H1 (cell line): ENCODE data around the gene PSORS1C1. TPM values are rescaled to one million over a fixed set of nuclear protein-coding genes. Genes with fewer than 3 reads are reported as not detected.

ENCODE experiments used
- CTCF ChIA-PET: fragments of 300-600 bp; sonication (Branson Sonifier 250); formaldehyde crosslinking; loops from one replicate; lab custom pipeline; 2021; ENCODE audit not compliant: partially characterized antibody; lab: Charles Lee
- POLR2A ChIA-PET: fragments of 300-600 bp; sonication (Branson Sonifier 250); formaldehyde crosslinking; loops from one replicate; lab custom pipeline; 2021; ENCODE audit warnings: inconsistent platforms; ENCODE audit not compliant: partially characterized antibody; lab: Charles Lee
- DNase-seq, 2 experiments: peaks; one replicate each; pipeline versions ENCODE4 v3.0.0 to v3.0.0-alpha.2; 2010 to 2022; ENCODE audit warnings: low spot score in 2 of 2, low read depth in 1 of 2, mixed read lengths in 1 of 2
- FAIRE-seq: peaks from 2 replicates; lab custom pipeline; 2011; peaks lifted over from hg19 to GRCh38; lab: Jason Lieb, UNC
- H2AFZ ChIP-seq: 2 replicates; pipeline ENCODE4 v1.8.1; 2012; ENCODE audit warnings: low read length, inconsistent platforms
- H2AK5ac ChIP-seq: 2 replicates; pipeline ENCODE4 v1.6.1; 2013; ENCODE audit warnings: low read depth, low read length
- H2BK120ac ChIP-seq: replicated peaks from 2 replicates; pipeline ENCODE3; 2013; ENCODE audit warnings: low read depth, low read length, inconsistent platforms
- H2BK12ac ChIP-seq: 2 replicates; pipeline ENCODE4 v1.6.1; 2013; ENCODE audit warnings: low read depth, low read length
- H2BK15ac ChIP-seq: 2 replicates; pipeline ENCODE4 v1.6.1; 2013; ENCODE audit warnings: low read length
- H2BK20ac ChIP-seq: 2 replicates; pipeline ENCODE4 v1.6.1; 2013; ENCODE audit warnings: low read length
- H2BK5ac ChIP-seq: 2 replicates; pipeline ENCODE4 v1.6.1; 2013; ENCODE audit warnings: low read depth, low read length
- H3K14ac ChIP-seq: 2 replicates; pipeline ENCODE4 v1.6.1; 2013; ENCODE audit warnings: inconsistent platforms; ENCODE audit not compliant: insufficient read length
- H3K18ac ChIP-seq: 2 replicates; pipeline ENCODE4 v1.6.1; 2013; ENCODE audit warnings: low read length; ENCODE audit errors: extremely low read depth
- H3K23ac ChIP-seq: 2 replicates; pipeline ENCODE4 v1.6.1; 2013; ENCODE audit warnings: inconsistent platforms; ENCODE audit not compliant: insufficient read length
- H3K23me2 ChIP-seq: 2 replicates; pipeline ENCODE4 v1.6.1; 2013; ENCODE audit warnings: low read depth, low read length
- H3K27ac ChIP-seq: 2 replicates; pipeline ENCODE4 v1.6.1; 2011; ENCODE audit warnings: low read depth, low read length, inconsistent platforms
- H3K27me3 ChIP-seq, 4 experiments: replicated peaks in 1 of 4; 1 replicate in 1 of 4; 2 replicates in 3 of 4; pipeline versions ENCODE4 v1.6.1 to v1.8.1; 2011 to 2013; ENCODE audit warnings: low read length in 3 of 4, mild to moderate bottlenecking in 3 of 4, inconsistent platforms in 2 of 4, mixed read lengths in 2 of 4, moderate library complexity in 1 of 4; ENCODE audit not compliant: control insufficient read depth in 3 of 4, insufficient read depth in 3 of 4; ENCODE audit errors: extremely low read depth in 1 of 4
- H3K36me3 ChIP-seq, 4 experiments: 2 replicates each; pipeline versions ENCODE4 v1.6.1 to v1.8.1; 2011 to 2013; ENCODE audit warnings: mild to moderate bottlenecking in 4 of 4, low read length in 3 of 4, moderate library complexity in 2 of 4, control low read depth in 1 of 4, inconsistent platforms in 1 of 4; ENCODE audit not compliant: insufficient read depth in 4 of 4, control insufficient read depth in 2 of 4
- H3K4ac ChIP-seq: replicated peaks from 2 replicates; pipeline ENCODE3; 2013; ENCODE audit warnings: low read length, low read depth, mixed read lengths, inconsistent platforms; ENCODE audit not compliant: insufficient read length
- H3K4me1 ChIP-seq, 4 experiments: replicated peaks in 1 of 4; 1 replicate in 1 of 4; 2 replicates in 3 of 4; pipeline versions ENCODE4 v1.6.1 to v1.8.1; 2011 to 2013; ENCODE audit warnings: low read length in 3 of 4, inconsistent platforms in 2 of 4, mixed read lengths in 1 of 4; ENCODE audit not compliant: insufficient read depth in 4 of 4, control insufficient read depth in 3 of 4
- H3K4me2 ChIP-seq, 2 experiments: 2 replicates each; pipeline versions ENCODE4 v1.6.1 to v1.8.1; 2011 to 2013; ENCODE audit warnings: low read depth in 2 of 2, low read length in 2 of 2, control low read depth in 1 of 2, inconsistent platforms in 1 of 2, mild to moderate bottlenecking in 1 of 2; ENCODE audit not compliant: insufficient read depth in 1 of 2
- H3K4me3 ChIP-seq, 4 experiments: fragments of 200-600, 300-600 bp in 1 of 4; sonication (generic), shearing (Covaris generic), sonication (Bioruptor Twin) in 1 of 4; 2 replicates each; pipeline versions ENCODE4 v1.5.1 to v1.8.1; 2011 to 2016; ENCODE audit warnings: low read length in 4 of 4, low read depth in 3 of 4, control low read depth in 2 of 4, inconsistent platforms in 2 of 4, mild to moderate bottlenecking in 2 of 4, mixed read lengths in 1 of 4, moderate library complexity in 1 of 4; ENCODE audit not compliant: insufficient read depth in 2 of 4; ENCODE audit errors: extremely low read depth in 1 of 4
- H3K56ac ChIP-seq: replicated peaks from 2 replicates; pipeline ENCODE3; 2013; ENCODE audit warnings: low read depth, mild to moderate bottlenecking, mixed read lengths, low read length, inconsistent platforms; ENCODE audit not compliant: insufficient read length
- H3K79me1 ChIP-seq: 2 replicates; pipeline ENCODE4 v1.6.1; 2013; ENCODE audit warnings: low read depth, low read length, control low read depth
- H3K79me2 ChIP-seq, 2 experiments: 2 replicates each; pipeline versions ENCODE4 v1.6.1 to v1.8.1; 2012 to 2013; ENCODE audit warnings: low read length in 2 of 2, mild to moderate bottlenecking in 2 of 2, inconsistent platforms in 1 of 2; ENCODE audit not compliant: insufficient read depth in 2 of 2, control insufficient read depth in 1 of 2
- H3K9ac ChIP-seq, 4 experiments: replicated peaks in 1 of 4; 1 replicate in 1 of 4; 2 replicates in 3 of 4; pipeline versions ENCODE4 v1.6.1 to v1.8.1; 2011 to 2013; ENCODE audit warnings: low read depth in 3 of 4, low read length in 3 of 4, control low read depth in 2 of 4, mild to moderate bottlenecking in 2 of 4, moderate library complexity in 2 of 4, inconsistent platforms in 1 of 4; ENCODE audit errors: extremely low read depth in 1 of 4
- H3K9me3 ChIP-seq, 2 experiments: 2 replicates each; pipeline versions ENCODE4 v1.6.1 to v1.8.1; 2012 to 2013; ENCODE audit warnings: mild to moderate bottlenecking in 2 of 2, moderate library complexity in 2 of 2, control low read depth in 1 of 2, inconsistent platforms in 1 of 2, low read depth in 1 of 2, low read length in 1 of 2, mixed read lengths in 1 of 2; ENCODE audit not compliant: insufficient read depth in 2 of 2
- H4K20me1 ChIP-seq, 2 experiments: replicated peaks in 1 of 2; 2 replicates each; pipeline versions ENCODE3 to v1.8.1; 2011 to 2013; ENCODE audit warnings: inconsistent platforms in 2 of 2, low read length in 2 of 2, mild to moderate bottlenecking in 1 of 2; ENCODE audit not compliant: insufficient read depth in 2 of 2, control insufficient read depth in 1 of 2
- H4K5ac ChIP-seq: 2 replicates; pipeline ENCODE4 v1.6.1; 2013; ENCODE audit warnings: low read length, low read depth, mixed read lengths, inconsistent platforms; ENCODE audit not compliant: insufficient read length
- H4K8ac ChIP-seq: 2 replicates; pipeline ENCODE4 v1.8.0; 2013; ENCODE audit warnings: mild to moderate bottlenecking, moderate library complexity, low read length, inconsistent platforms; ENCODE audit not compliant: insufficient read depth; ENCODE audit errors: extremely low read depth
- H4K91ac ChIP-seq: replicated peaks from 2 replicates; pipeline ENCODE3; 2013; ENCODE audit warnings: low read length, mixed read lengths, inconsistent platforms; ENCODE audit not compliant: insufficient read length
- BCL11A ChIP-seq, 2 experiments: IDR thresholded peaks; one replicate each; pipeline ENCODE4 v1.6.1; 2011; ENCODE audit warnings: low read depth in 2 of 2, low read length in 2 of 2, mild to moderate bottlenecking in 2 of 2
- CHD2 ChIP-seq: IDR thresholded peaks from 2 replicates; pipeline ENCODE4 v1.6.1; 2012; ENCODE audit warnings: low read length, improper control_type of control experiment
- EGR1 ChIP-seq: IDR thresholded peaks from 2 replicates; pipeline ENCODE4 v1.6.1; 2011; ENCODE audit warnings: low read depth, low read length, borderline replicate concordance
- GTF2F1 ChIP-seq: IDR thresholded peaks from 2 replicates; pipeline ENCODE4 v1.6.1; 2012; ENCODE audit warnings: low read depth, low read length, improper control_type of control experiment, borderline replicate concordance
- MAX ChIP-seq: IDR thresholded peaks from 2 replicates; pipeline ENCODE4 v1.6.1; 2012; ENCODE audit warnings: inconsistent platforms
- SAP30 ChIP-seq: fragments of 300-600 bp; sonication (generic); IDR thresholded peaks from 2 replicates; pipeline ENCODE4 v1.7.1; 2012; ENCODE audit warnings: low read length, moderate library complexity, mild to moderate bottlenecking, inconsistent platforms; ENCODE audit not compliant: insufficient read depth, insufficient replicate concordance
- SRF ChIP-seq: IDR thresholded peaks from 2 replicates; pipeline ENCODE4 v1.6.1; 2011; ENCODE audit warnings: mild to moderate bottlenecking, low read depth, low read length, moderate library complexity
- TCF12 ChIP-seq: IDR thresholded peaks from 2 replicates; pipeline ENCODE4 v1.6.1; 2011; ENCODE audit warnings: low read depth, mild to moderate bottlenecking, low read length
- WGBS, 2 experiments: shearing (Covaris generic) in 1 of 2; methylation state at CpG; one replicate each; pipeline versions ENCODE4 v1.1.6 to v1.1.7; 2013 to 2015; ENCODE audit warnings: low lambda C conversion rate in 2 of 2, mixed read lengths in 2 of 2, inconsistent platforms in 1 of 2, low coverage in 1 of 2, missing lambda C conversion rate in 1 of 2; ENCODE audit not compliant: insufficient replicate concordance in 2 of 2, insufficient coverage in 1 of 2, insufficient read length in 1 of 2; ENCODE audit errors: extremely low coverage in 1 of 2, missing lambda C conversion rate in 1 of 2; 5-methylcytosine and 5-hydroxymethylcytosine counted together
- polyA plus RNA-seq, 7 experiments: library from polyadenylated mRNA; depleted of rRNA in 3 of 7; stranded (reverse) in 5 of 7; unstranded in 2 of 7; fragments of >200 nt in 5 of 7; fragments of 200-250 nt in 2 of 7; gene quantifications; 1 replicate in 5 of 7; 2 replicates in 1 of 7; 4 replicates in 1 of 7; pipeline versions ENCODE4 v1.2.1 to v1.2.3, GENCODE V29; 2011 to 2013; ENCODE audit warnings: missing spikeins in 2 of 7, mixed read lengths in 2 of 7
- total RNA-seq: library from RNA; stranded (reverse); fragmentation: NEBNext Ultra II Directional; extraction: Animal tissue kit (Norgen Biotek cat#: 25700); gene quantifications from 2 replicates; pipeline ENCODE4 v1.2.1, GENCODE V29; 2021

The PSORS1C1 gene
- total and polyA plus RNA-seq, 2 of the 8 experiments (the other 6 are each of a cell fraction or from before 2014, with no cell fraction given): 0.12 to 0.52 TPM

GRCh38 chr6:31143148-31143547 is 28.5 kb downstream of the PSORS1C1 start:
- H4K5ac ChIP-seq: no peak overlapping the region
- H3K36me3 ChIP-seq: peaks cover 2 to 30% (median 6%) of the 10 kb centered on the region in 4 experiments; a peak in 5 of 8 replicates
- H2BK120ac ChIP-seq: no peak overlapping the region
- H3K56ac ChIP-seq: no peak overlapping the region
- H3K23me2 ChIP-seq: no peaks in the 10 kb centered on the region; the same call in 1 of the 2 replicates
- ChIA-PET CTCF (interaction anchor here (1.2 to 16.4 kb wide), 4 partner anchors 12 to 49 kb away, joined by 4 to 170 read pairs (median 6); no protein-coding TSS in a partner anchor), POLR2A (interaction anchor here (0.7 to 68.5 kb wide), 3 partner anchors 4 to 187 kb away, joined by 4 to 2251 read pairs (median 2251); partner anchors contain the start of genes CCHCR1, CDSN, POU5F1 and PSORS1C1)
- H3K4ac ChIP-seq: no peak overlapping the region
- H3K27me3 ChIP-seq: 0 out of 7 replicates have a peak, but pooled peaks cover 0 to 2% (median 0%) of the 10 kb centered on the region in 4 experiments
- no peak overlapping the region for H2AK5ac ChIP-seq
- no peaks in the 10 kb centered on the region for H3K79me2 ChIP-seq
- H4K91ac ChIP-seq: no peak overlapping the region
- DNase-seq (no peak), FAIRE-seq (no peak)
- TF ChIP-seq EGR1 (no peak), MAX (0 out of 2 replicates have a peak, but pooled peaks have one; percentile 9), CHD2 (no peak), SAP30 (no peak), GTF2F1 (no peak), SRF (no peak), TCF12 (no peak), BCL11A (IDR thresholded peaks at IDR 0.05; ENCODE audit: low read depth in 2 of 2, low read length in 2 of 2) (no peak)
- peaks cover 0 to 16% (median 11%) of the 10 kb centered on the region in 4 experiments; a peak in 6 of 7 replicates for H3K4me1 ChIP-seq
- H3K18ac ChIP-seq: no peak overlapping the region
- no peak overlapping the region; a peak in 2 of 4 replicates for H3K4me2 ChIP-seq
- H3K27ac ChIP-seq: no peak overlapping the region
- H2BK12ac ChIP-seq: no peak overlapping the region
- no peak overlapping the region for H3K9ac ChIP-seq
- H3K14ac ChIP-seq: no peak overlapping the region
- H3K23ac ChIP-seq: no peak overlapping the region
- 47% methylated on average over 11 of the region's 11 CpGs; no CpG with 5 or more reads in 1 of the 2 experiments for WGBS, 2 experiments
- H2BK5ac ChIP-seq: no peak overlapping the region
- no peak overlapping the region for H4K8ac ChIP-seq
- no peaks in the 10 kb centered on the region for H3K79me1 ChIP-seq
- H3K4me3 ChIP-seq: no peak overlapping the region
- no peak overlapping the region for H2BK15ac ChIP-seq
- H3K9me3 ChIP-seq: no peaks in the 10 kb centered on the region
- H2BK20ac ChIP-seq: no peak overlapping the region
- H2AFZ ChIP-seq: no peak overlapping the region
- H4K20me1 ChIP-seq: no peaks in the 10 kb centered on the region
